GM21528 (cell line): ENCODE data around the gene STAG3.
"Not testable (repeated sequence)": the region's sequence is repeated elsewhere in the genome, so short reads cannot be mapped to it uniquely, and the experiment has no call there.

Experiments
- ATAC-seq: cut with Tn5 transposase; IDR thresholded peaks from one replicate; pipeline ENCODE4 v1.9.1; 2021; ENCODE audit warnings: mild to moderate bottlenecking, moderate library complexity; ENCODE audit not compliant: unreplicated experiment, low FRiP score

Gene STAG3

GRCh38 chr7:100234660-100235317 is 57.1 kb downstream of the STAG3 start:
- ATAC-seq: not testable (repeated sequence)

- not testable (repeated sequence) for ATAC-seq
These were observed 62.3 kb downstream of the STAG3 start for GRCh38 chr7:100239975-100240374.

GRCh38 chr7:100243385-100243784 is 65.7 kb downstream of the STAG3 start:
- peak; percentile 64 for ATAC-seq

GRCh38 chr7:100244988-100245605 is 67.4 kb downstream of the STAG3 start:
- not testable (repeated sequence) for ATAC-seq

GRCh38 chr7:100246121-100246864 is 68.6 kb downstream of the STAG3 start:
- not testable (repeated sequence) for ATAC-seq

GRCh38 chr7:100246865-100247137 is 69.1 kb downstream of the STAG3 start:
- ATAC-seq: not testable (repeated sequence)

GRCh38 chr7:100247152-100247757 is 69.5 kb downstream of the STAG3 start:
- ATAC-seq: no peak

- no peak for ATAC-seq
These were observed 70.8 kb downstream of the STAG3 start for GRCh38 chr7:100248483-100248882.

- ATAC-seq: no peak
These were observed 79.3 kb downstream of the STAG3 start for GRCh38 chr7:100257017-100257416.

GRCh38 chr7:100259984-100260383 is 82.3 kb downstream of the STAG3 start:
- ATAC-seq: not testable (repeated sequence)

- ATAC-seq: not testable (repeated sequence)
These were observed 85.2 kb downstream of the STAG3 start for GRCh38 chr7:100262896-100263295.
